Fibroblast of skin of right biceps (primary cell): ENCODE results near the gene ISG20L2.
A peak's percentile ranks its signal among the peaks of the same experiment; 100 is the strongest.

Experiments
- DNase-seq: peaks from one replicate; pipeline ENCODE4 v3.0.0-alpha.2; 2013

ISG20L2 gene

GRCh38 chr1:156740237-156740740 is 11.7 kb upstream of the ISG20L2 start:
- DNase-seq = no peak

- no peak for DNase-seq
Observed at GRCh38 chr1:156738916-156739315, 10.3 kb upstream of the ISG20L2 start.

- DNase-seq = no peak
Observed at GRCh38 chr1:156738407-156738806, 9.8 kb upstream of the ISG20L2 start.

DNA sequence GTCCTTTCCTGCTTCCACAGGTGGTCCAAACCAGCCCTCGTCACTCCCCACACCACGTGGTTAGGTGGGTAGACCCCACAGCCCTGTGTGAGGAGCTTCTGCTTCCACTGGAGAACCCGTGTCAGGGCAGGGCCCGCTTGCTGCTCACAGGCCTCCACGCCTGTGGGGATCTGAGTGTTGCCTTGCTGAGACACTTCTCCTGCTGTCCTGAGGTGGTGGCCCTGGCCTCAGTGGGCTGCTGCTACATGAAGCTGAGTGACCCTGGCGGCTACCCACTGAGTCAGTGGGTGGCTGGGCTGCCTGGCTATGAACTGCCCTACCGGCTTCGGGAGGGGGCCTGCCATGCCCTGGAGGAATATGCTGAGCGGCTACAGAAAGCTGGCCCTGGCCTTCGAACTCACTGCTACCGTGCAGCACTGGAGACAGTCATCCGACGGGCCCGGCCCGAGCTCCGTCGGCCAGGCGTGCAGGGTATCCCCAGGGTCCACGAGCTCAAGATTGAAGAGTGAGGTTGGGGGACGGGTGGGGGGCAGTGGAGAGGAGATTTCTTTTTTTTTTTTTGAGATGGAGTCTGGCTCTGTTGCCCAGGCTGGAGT is 5.5 kb upstream of the ISG20L2 start:
- no peak for DNase-seq

DNA sequence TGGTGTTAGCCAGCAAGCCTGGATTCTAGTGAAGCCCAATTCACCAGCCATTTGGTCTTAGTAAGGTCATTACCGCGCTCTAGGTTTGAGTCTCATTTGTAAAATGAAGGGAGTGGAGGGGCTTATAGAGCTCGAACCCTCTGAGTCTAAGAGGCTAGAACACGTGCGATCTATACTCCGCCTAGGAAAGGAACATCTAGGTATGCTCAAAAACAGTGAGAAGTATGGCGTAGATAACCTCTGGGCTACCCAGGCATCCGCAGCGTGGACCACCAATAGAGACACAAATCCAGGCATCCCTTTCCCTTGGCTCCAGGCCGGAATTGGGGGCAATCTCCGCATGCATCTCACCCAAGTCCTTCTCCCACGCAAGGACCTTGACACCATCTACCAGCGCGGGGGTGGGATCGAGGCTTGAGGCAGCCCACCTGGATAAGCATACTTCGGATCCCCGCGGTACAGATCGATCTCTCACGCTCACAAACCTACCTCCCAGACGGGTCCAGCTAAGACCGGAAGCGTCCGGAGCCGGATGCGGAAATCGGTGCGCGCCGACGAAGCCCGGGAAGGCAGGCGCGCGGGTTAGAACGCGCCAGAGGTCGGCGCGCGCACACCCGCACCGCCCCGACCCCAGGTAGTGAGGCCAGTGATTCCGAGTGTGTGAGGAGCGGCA is 504 bp downstream of the ISG20L2 start, which contains the start of gene METTL25B:
METTL25B (plus strand) TSS at position 544 of the 673 bp plus-strand sequence. CDS start 636 bp downstream, outside the sequence.
- peak; percentile 81 for DNase-seq

DNA sequence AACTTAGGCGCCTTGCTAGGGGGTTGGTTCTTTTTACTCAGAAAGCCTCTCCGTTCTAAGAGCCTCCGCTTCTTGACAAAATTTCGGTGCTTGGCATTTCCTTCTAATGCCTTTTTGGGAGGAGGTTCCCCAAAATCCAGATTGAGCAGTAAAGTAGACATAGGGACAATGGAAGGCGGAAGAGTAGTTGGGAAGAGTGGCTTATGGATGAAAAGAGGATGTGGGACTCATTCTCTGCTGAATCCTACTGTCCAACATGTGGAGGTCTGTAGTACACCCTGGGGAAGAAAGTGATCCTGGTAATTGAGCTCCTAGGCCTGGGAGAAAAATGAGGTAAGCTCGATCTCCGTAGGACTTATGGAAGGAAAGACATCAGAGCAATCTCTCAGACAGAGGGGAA is 1.1 kb downstream of the ISG20L2 start:
- no peak for DNase-seq

DNA sequence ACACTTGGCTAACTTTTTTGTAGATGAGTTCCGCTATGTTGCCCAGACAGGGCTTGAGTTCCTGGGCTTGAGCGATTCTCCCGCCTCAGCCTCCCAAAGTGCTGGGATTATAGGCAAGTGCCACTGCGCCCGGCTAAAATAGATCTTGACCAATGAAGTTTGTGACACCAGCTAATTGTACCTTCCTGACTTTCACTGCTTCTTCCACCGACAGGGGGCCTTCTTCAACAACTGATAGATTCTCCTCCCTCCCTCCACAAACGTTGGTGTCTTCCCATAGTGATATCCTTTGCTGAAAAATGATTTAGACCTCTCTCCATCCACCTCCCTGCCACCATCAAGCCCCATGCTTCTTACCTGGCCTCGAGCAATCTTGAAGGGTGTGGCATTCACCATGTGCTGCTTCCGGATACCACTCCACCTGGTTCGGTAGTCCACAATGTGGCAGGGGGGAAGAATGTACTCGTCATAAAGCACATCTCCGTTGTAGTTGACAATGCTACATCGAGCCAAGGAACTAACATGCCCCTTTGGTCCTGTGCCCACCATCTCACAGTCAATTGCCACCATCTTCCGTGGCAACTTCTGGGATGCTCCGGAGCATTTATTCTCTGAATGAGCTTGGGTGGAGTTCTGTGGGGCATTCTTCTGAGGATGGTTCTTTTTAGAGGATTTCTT is 1.9 kb downstream of the ISG20L2 start:
- DNase-seq = peak; percentile 70

DNA sequence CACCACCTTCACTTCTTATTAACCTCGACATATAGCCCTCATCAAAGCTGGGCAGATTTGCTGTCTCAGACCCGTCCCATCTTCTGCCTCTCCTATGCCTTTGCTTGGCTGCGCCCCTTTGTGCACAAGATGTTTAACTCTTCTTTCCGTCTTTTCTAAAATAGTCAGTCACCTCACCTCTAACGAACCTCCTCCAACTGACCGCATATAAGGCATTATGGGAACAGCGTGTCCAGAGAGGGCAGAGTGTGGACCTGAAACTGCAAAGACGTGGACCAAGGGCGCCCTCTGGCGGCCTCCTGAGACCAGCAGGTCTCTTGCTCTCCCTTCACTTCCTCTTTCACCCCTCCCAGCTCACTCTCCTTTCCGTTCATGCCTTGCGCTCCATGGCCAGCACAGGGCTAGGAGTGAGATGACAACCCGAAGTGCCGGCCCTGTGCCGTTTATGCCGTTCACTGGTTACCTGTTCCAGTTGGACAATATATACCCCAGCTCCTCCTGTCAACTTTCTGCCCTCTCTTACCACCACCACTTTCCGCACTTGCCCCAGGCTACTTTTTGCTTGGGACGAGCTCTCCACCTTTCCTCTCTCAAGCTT is 2.8 kb downstream of the ISG20L2 start:
- DNase-seq = peak; percentile 81

DNA sequence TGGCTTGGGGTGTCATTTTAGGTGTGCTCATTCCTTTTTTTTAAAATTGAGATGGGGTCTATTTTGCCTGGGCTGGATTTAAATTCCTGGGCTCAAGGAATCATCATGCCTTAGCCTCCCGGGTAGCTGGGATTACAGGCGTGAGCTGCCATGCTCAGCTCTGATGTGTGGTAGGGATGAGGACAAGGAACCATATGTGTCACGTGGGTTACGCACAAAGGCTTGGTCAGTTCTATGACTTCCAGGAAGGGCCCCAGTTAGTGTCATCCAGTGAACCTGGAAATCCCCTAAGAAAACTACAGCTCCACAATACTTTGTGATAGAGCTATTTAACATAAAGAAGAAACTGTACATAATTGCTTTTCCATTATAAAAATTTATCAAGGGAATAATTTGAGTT is 7.0 kb downstream of the ISG20L2 start:
- no peak for DNase-seq

DNA sequence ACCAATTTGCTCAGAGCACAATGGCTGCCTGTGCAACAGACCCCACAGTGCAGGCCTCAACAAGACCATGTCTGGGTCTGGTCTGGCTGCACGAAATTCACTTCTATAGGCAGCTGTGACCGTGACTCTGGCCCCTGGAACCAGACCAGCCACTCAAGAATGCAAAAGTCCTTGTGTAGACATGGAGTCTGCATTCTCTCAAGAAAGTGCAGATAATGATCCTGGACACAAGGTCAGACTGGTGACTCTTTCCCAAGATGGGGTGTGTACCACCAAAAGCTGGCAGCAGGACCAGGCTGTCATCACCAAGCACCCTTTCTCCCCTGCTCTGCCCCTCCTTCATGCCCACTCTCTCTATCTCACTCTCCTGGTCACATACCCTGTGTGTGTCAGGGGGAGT is 7.4 kb downstream of the ISG20L2 start:
- no peak for DNase-seq

GRCh38 chr1:156717351-156717750 is 11.2 kb downstream of the ISG20L2 start:
- no peak for DNase-seq

- no peak for DNase-seq
Observed at GRCh38 chr1:156714830-156715229, 13.7 kb downstream of the ISG20L2 start.

GRCh38 chr1:156712626-156713025 is 15.9 kb downstream of the ISG20L2 start:
- no peak for DNase-seq

DNA sequence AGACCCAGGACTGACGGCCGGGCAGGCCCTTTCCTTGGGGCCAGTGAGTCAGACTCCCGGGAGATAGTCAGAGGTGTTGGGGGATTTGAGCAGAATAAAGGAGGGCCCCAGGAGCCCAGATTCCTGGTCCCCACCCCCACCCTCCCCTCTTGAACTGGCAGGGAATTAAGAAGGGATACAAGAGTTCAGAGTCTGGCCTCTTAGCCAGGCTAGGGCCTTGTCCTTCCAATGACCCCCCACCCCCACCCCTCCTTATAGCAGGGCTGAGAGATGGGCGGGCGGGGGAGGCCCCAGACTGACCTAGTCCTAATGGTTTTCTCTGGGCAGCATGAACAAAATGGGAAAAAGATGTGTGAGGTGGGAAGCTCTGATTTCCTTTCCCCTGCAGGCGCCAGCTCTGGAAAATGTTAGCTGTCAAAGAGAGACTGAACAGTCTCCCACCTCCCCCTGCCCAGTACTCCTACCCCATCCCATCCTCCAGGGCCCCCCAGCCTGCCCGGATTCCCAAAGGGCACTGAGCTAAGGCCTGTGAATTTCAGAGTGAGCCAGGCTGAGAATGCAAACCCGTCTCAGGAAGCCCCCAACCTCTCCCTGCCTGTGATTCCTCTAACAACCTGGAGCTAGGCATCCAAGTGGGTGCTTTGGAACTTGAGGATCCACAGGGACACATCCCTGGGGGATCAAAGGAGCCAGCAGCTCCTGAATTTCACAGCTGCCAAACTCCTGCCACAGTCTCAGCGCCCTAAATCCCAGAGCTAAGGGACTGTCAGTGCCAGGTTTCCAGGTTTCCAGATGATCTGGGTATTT is 17.4 kb downstream of the ISG20L2 start:
- peak; percentile 58 for DNase-seq

DNA sequence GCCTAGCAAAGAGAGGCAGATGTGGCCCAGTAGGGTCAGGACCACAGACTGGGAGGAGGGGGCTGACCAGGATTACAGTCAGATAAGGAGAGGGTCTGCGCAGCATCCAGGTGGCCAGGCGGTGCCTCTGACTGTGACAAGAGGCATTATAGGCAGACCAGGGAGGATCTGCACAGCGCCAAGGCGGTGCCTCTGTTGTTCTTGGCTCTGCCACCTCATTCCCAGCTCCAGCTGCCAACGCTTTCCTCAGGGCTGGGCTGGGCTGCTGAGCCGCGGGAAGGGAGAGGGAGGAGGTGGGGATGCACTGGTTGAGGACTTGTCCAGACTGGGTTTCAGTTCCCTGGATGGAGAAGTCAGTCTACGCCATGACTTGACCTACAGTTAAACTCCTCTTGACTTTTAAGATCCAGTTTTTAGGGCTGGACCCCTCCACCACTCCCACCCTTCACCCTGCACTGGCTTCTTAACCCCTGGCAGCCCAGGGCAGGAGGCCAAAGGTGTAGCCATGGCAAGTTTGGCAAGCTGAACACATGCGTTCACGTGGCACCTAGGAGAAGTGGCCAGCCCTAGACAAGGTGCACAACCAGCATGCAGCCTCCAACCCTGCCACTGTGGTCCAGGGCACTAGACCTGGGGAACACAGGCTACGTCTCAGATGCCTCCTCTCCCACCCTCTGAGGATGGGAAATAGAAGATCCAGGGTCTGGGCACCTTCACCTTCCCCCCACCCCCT is 18.6 kb downstream of the ISG20L2 start:
- DNase-seq = peak; percentile 59

DNA sequence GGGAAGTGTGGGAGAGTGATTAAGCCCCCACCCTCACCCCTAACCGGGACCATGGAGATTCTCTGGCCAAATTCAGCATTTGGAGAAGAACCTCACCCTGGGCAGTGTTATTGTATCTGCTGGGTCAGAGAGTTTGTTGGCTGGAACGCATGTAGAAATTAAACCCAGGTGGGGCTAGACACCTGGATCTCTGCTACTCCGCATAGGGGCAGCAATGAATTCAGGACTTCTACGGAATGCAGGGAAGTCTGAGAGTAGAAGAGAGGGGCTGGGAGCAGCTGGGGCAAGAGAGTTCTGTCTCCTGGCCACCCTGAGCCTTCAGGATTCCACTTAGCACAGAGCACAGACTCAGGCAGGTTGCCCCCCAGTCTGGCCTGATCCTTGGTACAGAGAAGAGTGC is 19.5 kb downstream of the ISG20L2 start:
- DNase-seq = no peak

- peak; percentile 28 for DNase-seq
Observed at GRCh38 chr1:156708218-156708661, 20.3 kb downstream of the ISG20L2 start.

DNA sequence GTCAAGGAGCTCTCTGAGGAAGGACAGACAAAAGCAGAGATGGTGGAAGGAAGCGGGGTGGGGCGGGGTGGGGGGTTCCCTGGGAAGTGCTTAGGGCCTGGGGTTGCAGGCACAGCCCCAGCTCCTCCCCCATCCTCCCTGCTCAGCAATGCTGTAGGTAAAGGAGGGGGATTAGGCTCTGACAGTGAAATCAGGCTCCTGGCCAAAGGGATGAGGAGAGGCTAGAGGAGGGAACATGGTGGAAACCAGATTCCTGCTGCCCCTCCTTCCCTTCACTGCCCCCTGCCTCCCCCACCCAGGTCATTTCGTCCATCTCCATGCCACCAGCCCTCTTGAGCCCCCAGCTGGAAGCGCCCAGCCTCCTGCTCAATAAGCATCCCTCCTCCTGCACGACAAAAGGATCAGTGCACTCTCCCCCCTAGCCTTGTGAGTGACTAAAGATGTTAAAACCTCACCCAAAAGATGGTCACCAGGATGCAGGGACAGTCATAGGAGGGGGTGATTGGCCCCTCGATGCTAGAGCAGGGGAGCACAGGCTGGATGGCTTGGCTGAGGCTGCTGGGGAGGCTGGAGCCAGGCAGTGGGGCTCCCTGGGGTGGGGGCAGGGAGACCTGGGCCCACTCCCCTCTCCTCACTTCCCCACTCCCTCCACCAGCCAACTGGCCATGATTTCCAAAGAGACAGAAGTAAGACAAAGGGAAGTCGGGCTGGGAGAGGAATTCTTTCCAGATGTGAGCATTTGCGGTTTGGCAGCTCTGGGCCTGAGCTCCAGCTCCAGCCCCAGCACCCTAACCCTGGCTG is 20.9 kb downstream of the ISG20L2 start:
- peak; percentile 78 for DNase-seq

DNA sequence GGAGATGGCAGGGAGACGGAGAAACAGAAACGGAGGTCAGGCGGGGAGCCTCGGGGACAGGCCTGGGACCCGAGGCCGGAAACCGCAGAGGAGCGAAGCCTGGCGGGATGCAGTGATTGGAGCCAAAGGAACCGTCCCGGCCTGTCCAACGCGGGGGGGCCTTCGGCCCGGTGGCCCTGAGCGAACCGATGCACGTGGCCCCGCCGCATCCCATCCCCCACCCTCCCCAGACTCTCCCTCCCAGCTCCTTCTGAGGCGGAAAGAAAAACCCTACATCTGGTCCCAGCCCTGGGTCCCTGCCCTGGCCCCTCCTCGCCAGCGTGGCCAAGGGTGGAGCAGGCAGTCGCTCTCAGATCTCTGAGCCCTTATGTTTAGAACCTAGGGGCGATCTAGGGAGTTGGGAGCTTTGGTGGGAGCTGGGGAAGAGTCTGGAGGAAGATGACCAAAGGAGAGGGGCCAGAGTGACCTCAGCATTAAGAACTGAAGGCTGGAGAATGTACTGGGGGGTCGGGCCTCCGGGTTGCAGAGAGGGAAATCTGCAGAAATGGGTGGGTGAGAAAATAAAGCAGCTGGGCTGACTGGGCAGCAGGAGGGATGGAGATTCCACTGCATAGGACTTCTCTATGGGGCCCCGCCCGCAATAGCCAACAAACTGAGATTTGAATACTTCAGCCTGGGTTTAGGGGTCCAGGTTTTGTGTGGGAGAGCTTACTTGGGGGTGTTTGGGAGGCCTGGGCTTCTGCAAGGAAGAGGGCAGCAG is 21.7 kb downstream of the ISG20L2 start:
- peak; percentile 80 for DNase-seq
